Activated gamma-delta T cell treated with anti-CD3 and anti-CD28 coated beads, Interleukin-2, amount 50 U/mL, for 16 hours (primary cell): ENCODE results near the gene KLF9.

Experiments
- DNase-seq: peaks from one replicate; pipeline ENCODE4 v3.0.0-alpha.2; 2020; ENCODE audit warnings: low read depth

Gene KLF9

DNA sequence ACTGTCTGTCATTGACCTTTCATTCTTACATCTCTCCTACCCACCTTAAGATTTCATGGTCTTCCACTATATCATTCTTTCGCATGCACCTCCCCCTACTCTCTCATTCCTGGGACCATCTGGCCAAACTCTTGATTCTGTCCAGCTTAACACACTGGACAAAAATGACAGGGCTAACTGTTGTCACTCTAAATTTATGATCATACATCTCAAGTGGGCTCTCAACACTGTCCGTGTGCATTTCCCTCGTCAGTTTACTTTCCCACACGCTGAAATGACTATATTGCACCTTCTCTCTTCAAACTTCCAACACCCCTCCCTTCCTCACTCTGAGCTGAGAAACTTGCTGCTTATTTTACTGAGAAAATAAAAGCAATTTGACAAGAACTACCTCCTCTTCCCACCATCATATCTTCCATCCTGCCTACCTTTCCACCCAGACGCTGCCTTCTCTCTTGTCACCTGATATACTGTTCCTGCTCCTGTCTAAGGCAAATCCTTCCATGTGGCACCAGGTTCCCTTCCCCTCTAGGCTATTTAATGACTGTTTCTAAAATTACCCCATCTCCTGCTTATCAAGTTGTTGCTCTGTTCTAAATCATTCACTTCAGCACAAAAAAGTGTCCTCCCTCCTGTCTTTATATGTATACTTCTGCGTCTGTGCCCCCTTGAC lies 8.1 kb upstream of the KLF9 start:
- DNase-seq: no peak

DNA sequence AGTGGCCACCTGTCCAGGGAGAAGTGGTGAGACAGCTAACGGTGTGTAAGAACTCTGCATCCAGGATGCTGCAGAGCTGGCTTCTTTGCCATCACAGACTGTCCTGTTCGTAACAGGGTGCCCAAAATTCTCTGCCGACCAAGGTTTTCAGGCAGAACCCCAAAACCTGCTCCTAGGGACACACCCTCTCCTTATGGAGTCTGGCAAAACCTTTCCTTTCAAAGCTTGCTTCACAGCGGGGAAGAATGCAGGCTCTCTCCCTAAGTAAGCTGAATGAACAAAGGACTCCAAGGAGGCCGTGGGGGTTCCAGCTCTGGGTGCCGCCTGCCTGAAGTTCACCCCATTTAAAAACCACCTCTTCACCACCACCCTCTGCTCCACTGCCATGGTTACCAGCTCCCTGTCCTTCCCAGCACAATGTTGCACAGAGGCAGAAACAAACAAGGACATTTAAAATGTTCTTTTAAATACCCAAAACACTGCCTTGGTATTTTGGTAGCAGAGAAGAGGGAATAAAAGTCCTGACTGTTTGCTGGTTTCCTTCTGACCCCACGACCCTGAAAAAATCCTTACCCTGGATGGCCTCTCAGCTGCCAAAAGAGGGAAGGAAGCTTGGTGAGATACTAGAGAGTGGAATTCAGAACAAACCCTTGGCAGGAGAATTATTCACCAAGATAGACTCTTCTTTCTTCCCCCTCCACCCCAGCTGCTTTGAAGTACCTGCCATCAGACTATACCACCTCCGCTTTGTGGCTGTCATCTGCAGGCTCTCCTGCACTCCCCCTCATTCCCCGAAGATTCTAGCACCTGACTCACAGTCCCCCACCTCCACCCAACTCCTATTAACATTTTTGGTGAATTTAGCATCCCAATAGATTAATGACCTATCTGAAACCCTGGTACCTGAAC lies 7.1 kb upstream of the KLF9 start:
- peak; percentile 40 for DNase-seq

- peak; percentile 45 for DNase-seq
These were observed 6.2 kb upstream of the KLF9 start for GRCh38 chr9:70420441-70421271.

GRCh38 chr9:70419556-70420440 lies 5.3 kb upstream of the KLF9 start:
- peak; percentile 80 for DNase-seq

- DNase-seq: peak; percentile 78
These were observed 4.5 kb upstream of the KLF9 start for GRCh38 chr9:70418822-70419555.

DNA sequence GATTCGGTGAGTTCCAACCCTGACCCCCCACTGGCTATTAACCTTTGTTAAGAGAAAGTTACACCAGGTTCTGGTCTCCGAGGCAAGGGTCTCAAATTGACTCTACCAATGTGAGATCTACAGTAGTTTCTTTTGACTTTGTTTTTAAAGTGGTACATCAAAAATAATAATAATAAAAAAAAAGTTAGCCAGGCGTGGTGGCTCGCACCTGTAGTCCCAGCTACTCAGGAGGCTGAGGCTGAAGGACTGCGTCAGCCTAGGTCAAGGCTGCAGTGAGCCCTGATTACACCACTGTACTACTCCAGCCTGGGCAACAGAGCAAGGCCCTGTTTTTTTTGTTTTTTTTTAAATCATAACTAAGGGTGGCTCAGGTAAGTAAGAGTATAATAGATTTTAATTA lies 1.0 kb upstream of the KLF9 start:
- DNase-seq: no peak

DNA sequence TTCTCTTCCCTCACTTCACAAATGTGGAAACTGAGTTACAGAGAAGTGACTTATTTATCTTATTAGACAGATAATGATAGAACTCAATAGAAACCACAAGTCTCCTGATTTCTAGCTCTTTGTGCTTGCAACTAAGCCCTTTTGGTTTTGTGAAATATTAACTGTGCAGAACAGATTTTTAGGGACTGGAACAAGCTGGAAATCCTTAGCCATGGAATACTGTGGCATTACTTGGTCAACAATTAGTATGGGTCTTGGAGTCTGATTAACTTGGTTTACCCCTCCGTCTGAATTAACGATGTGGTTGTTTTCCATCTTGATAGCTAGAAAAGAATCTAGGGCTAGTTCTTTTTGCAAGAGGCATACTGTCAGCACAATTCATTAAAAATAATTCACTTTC lies 584 bp upstream of the KLF9 start:
- no peak for DNase-seq

DNA sequence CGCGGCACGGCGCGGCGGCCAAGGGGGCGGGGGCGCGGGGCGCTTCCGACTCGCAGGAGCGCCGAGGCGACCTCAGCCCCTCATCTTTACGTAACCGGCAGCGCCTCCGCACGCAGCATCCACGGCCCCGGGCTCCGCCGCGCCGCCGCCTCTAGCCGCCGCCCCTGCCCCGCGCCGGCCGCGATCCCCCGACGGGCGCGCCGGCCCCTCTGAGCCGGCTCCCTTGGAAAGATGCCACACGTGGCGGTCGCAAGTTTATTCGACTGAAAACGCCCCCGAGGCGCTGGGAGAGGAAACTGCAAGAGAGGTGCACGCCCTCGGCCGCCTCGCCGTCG lies 1.0 kb downstream of the KLF9 start:
- DNase-seq: no peak

- no peak for DNase-seq
These were observed 1.5 kb downstream of the KLF9 start for GRCh38 chr9:70412832-70413463.

DNA sequence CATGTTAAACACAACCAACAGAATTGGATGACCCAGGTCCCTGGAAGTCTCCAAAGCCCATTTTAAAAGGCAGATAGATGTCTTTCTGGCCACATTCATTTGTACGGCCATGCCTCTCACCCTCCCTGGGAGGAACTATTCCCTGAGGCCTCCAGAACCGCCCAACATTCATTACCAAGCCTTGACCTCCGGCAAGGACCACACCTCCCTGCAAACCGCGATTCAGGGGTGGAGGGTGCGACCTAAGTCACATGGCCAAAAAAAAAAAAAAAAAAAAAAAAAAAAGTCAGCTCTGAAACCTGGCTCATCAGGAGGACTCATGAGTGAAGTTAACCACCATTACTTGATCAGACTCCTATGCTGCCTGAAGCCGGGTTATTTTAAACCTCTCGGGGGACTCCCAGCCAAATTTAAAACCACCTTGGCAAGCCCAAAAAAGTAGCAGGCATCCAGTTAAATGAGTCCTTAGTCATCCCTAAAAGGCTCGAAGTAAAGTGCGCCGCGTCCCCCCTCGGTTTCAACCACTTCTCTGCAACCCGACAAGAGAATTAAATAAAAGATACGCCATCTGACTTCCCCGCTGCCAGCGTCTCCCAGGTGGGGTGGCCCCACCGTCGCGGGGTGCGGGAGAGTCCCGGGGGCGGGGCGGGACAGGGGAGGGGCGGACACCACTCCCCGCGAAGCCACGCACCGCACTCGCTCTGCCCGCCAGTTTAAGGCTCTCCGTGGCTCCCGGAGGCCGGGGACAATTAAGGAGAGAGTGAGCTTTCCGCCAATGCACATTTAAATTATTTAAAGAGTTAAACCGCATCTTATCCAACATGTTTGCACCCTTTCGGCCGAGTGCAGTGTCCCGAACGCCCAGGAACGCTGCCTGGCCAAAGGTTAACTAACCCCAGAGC lies 2.3 kb downstream of the KLF9 start:
- DNase-seq: peak; percentile 49

DNA sequence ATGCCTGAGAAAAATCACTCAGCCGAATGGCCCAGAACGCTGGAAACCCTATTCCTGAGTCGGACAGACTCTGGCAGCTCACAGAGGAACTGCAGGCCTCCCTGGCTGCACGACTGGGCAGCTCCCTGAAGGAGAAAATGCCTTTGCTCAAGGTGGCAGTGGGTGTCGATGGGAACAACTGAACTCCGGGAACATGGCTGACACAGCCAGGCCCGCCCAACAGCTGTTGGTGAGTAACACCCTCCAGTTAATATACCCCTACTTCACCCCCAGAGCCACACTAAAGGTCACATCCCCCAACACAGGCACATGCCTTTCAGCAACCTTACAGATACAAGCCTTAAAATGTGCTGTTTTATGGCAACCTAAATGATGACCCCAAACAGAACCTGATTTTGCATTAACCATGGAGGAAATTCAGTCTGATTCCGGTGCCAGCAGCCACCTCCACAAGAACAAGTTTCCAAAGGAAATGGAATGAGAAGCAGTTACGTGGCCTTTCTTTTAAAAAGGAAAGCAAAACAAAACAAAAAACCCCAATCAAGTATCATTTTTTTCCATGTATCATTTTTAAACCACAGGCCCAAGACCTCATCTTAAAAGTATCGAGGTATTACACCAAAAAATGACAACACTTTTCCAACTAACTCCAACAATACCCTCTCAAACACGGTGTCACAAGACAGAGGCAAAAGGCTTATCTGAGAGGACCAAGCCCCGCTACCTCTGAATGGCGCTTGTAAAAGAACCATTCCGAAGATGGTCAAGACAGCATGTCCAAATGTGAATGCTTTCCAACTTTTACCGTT lies 3.1 kb downstream of the KLF9 start:
- peak; percentile 27 for DNase-seq

- no peak for DNase-seq
These were observed 4.1 kb downstream of the KLF9 start for GRCh38 chr9:70410368-70410767.

DNA sequence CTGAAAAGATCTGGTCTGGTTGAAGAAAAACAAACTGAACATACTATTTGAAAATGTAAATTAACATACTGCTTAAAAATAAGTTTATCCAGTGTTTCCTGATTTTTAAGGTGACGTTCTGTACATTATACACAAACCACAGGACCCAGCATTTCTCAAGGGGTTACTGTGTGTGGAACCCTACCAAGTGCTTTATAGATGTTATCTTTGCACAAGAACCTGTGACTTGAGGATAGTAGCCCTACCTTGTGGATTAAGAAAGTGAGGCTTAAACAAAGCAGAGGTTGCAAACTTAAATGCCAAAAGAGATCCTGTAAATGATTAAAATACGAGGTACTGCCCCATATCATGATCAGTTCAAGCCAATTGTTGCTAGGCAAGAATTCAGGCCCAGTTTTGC lies 4.7 kb downstream of the KLF9 start:
- no peak for DNase-seq

DNA sequence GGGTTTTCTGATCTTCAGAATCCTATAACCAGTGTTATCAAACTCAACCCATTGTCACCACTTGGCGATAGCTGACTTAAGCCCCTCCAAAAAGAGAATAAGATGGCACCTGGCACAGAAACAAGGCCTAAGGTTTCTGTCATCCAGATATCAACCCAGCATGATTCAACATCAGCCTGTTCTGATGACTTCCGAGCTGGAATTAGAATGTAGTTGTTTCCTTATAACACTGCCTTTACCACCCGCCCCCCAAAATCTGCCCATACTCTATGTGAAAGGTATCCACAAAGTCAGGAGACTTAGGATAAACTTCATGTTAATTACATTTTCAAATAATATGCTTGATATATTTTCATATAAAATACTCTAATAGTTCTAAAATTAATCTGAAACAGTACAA lies 5.2 kb downstream of the KLF9 start:
- DNase-seq: no peak

DNA sequence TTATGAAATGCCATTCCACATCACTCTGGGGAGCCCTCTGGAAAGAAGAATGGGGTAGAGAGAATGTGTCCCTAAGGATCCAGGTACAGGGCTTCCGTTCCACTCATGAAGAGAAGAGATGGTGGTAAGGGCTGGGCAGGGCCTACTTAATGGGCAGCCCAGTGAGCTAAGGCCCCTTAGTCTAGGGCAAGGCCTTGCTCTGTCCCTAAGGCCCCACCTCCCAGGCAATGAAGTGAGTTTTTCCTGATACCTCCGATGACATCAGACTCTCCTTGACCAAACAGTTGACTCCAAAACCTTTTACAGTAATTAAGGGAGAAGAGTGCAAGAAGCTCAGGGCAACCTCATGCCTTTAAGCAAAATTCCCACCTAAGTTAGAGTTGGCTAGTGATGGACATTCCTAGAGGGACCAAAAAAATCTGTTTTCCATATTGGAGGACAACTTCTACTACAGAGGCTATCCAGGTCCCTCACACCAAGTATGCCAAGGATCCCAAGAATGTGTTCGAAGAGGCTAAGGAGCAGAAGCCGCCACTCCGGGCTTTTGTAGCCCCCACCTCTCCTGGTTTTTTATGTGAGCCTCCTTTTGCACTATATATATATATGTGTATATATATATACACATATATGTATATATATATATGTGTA lies 5.9 kb downstream of the KLF9 start:
- DNase-seq: no peak

- DNase-seq: no peak
These were observed 7.4 kb downstream of the KLF9 start for GRCh38 chr9:70407081-70407503.

DNA sequence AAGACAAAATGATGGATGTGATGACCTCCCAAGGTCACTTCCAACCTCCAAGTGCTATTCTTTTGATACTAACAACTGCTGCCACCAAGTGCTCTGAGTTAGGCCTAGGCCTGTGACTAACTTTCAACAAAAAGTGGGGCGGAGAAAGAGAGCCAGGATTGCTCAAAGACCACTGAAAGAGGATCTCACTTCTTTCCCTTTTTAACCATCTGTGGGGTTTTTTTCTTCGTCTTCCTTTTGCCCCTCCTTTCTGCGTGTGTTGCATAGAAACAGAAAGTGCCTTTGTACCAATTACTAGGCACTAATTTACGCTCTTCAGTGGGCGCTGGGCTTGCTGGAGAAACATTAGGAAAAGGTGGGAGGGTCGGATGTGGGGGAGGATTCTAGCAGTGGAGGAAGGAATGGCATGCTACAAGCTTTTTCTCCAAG lies 8.0 kb downstream of the KLF9 start:
- DNase-seq: no peak
